PC-3 (cell line): ENCODE measurements around the gene PROKR1. TPM values are rescaled to one million over a fixed set of nuclear protein-coding genes. Genes with fewer than 3 reads are reported as not detected.

Experiments used
- ATAC-seq: fragments of 200-7000 bp; cut with Tn5 transposase; 2 replicates; pipeline ENCODE4 v1.9.1; 2020; ENCODE audit warnings: mild to moderate bottlenecking, moderate library complexity
- BruUV-seq: library from RNA; stranded (reverse); fragments of 400-500 nt; replicated peaks from 2 replicates; lab custom pipeline; 2021; lab: Mats Ljungman, UMichigan
- CTCF ChIA-PET: fragments of 300-600 bp; sonication (Branson Sonifier 250); formaldehyde crosslinking; loops from one replicate; lab custom pipeline; 2022; ENCODE audit warnings: antibody characterized with exemption; lab: Charles Lee
- POLR2A ChIA-PET: fragments of 300-600 bp; sonication (Branson Sonifier 250); formaldehyde crosslinking; loops from one replicate; lab custom pipeline; 2022; ENCODE audit warnings: antibody characterized with exemption; ENCODE audit not compliant: unreplicated experiment; lab: Charles Lee
- DNase-seq: peaks from one replicate; pipeline ENCODE4 v3.0.0-alpha.2; 2015
- H2AFZ ChIP-seq: fragments of 300-600 bp; sonication (generic); 2 replicates; pipeline ENCODE4 v1.6.0; 2016; ENCODE audit warnings: antibody characterized with exemption, low read length
- H3F3A ChIP-seq: fragments of 300-600 bp; sonication (generic); one replicate; pipeline ENCODE4 v1.6.0; 2017; ENCODE audit warnings: antibody characterized with exemption, low read length, control low read depth, mild to moderate bottlenecking; ENCODE audit not compliant: unreplicated experiment
- H3K27ac ChIP-seq: fragments of 300-600 bp; sonication (generic); 2 replicates; pipeline ENCODE4 v1.5.1; 2016; ENCODE audit warnings: mild to moderate bottlenecking, low read length
- H3K27me3 ChIP-seq: fragments of 300-600 bp; sonication (generic); 2 replicates; pipeline ENCODE4 v1.6.1; 2016; ENCODE audit warnings: low read length, mixed read lengths
- H3K36me3 ChIP-seq: fragments of 300-600 bp; sonication (generic); 2 replicates; pipeline ENCODE4 v1.6.1; 2016; ENCODE audit warnings: low read depth, mixed run types, low read length, mixed read lengths
- H3K4me1 ChIP-seq: fragments of 300-600 bp; sonication (generic); 2 replicates; pipeline ENCODE4 v1.5.1; 2016; ENCODE audit warnings: low read length; ENCODE audit not compliant: insufficient read depth
- H3K4me2 ChIP-seq: fragments of 300-600 bp; sonication (generic); 2 replicates; pipeline ENCODE4 v1.6.0; 2016; ENCODE audit warnings: low read length
- H3K4me3 ChIP-seq: fragments of 300-600 bp; sonication (generic); 2 replicates; pipeline ENCODE4 v1.5.1; 2016; ENCODE audit warnings: mild to moderate bottlenecking, low read length, mixed read lengths
- H3K79me2 ChIP-seq: fragments of 300-600 bp; sonication (generic); 2 replicates; pipeline ENCODE4 v1.6.1; 2017; ENCODE audit warnings: low read length, mixed read lengths
- H3K9ac ChIP-seq: fragments of 300-600 bp; sonication (generic); 2 replicates; pipeline ENCODE4 v1.6.0; 2016; ENCODE audit warnings: mild to moderate bottlenecking, low read length
- H3K9me2 ChIP-seq: fragments of 300-600 bp; sonication (generic); replicated peaks from 2 replicates; pipeline ENCODE4 v1.6.1; 2016; ENCODE audit warnings: mixed run types, low read length, mixed read lengths
- H3K9me3 ChIP-seq: fragments of 300-600 bp; sonication (generic); 2 replicates; pipeline ENCODE4 v1.6.1; 2016; ENCODE audit warnings: low read length, mixed read lengths
- H4K20me1 ChIP-seq: fragments of 300-600 bp; sonication (generic); 2 replicates; pipeline ENCODE4 v1.6.1; 2016; ENCODE audit warnings: low read length, mixed read lengths
- EZH2 ChIP-seq: fragments of 300-600 bp; sonication (generic); IDR thresholded peaks from one replicate; pipeline ENCODE4 v1.6.1; 2017; ENCODE audit warnings: antibody characterized with exemption, mild to moderate bottlenecking, low read length; ENCODE audit not compliant: unreplicated experiment
- EZH2phosphoT487 ChIP-seq: fragments of 300-600 bp; sonication (generic); IDR thresholded peaks from 2 replicates; pipeline ENCODE4 v1.6.1; 2018; ENCODE audit warnings: mild to moderate bottlenecking, antibody characterized with exemption, low read length, borderline replicate concordance
- intact Hi-C: fragments of 100-400 bp; cut with micrococcal nuclease; formaldehyde crosslinking; loops from 2 replicates; pipeline ENCODE4 v1.9.0; 2023
- total RNA-seq: library from RNA; depleted of rRNA; stranded (reverse); fragments of >200 nt; gene quantifications from 2 replicates; pipeline ENCODE4 v1.2.3, GENCODE V29; 2014
- TF ChIP-seq, protein P1 (sequence below): fragments of 300-600 bp; sonication (generic); conservative IDR thresholded peaks from 2 replicates; pipeline ENCODE4 v1.5.1; 2017; ENCODE audit warnings: antibody characterized with exemption, low read depth, mild to moderate bottlenecking, low read length

PROKR1 gene
- total RNA-seq, 1 experiment from 2014 or later: 0.26 TPM

DNA sequence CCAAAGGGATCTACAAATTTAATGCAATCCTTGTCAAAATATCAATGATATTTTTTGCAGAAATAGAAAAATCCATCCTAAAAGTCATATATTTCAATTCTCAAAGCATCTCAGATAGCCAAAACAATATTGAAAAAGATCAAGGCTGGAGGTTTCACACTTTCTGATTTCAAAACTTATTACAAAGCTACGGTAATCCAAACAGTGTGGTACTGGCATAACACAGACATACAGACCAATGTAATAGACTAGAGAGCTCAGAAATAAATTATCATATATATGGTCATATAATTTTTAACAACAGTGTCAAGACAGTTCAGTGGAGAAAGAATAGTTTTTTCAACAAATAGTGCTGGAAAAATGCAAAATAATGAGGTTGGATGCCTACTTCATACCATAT lies 40.3 kb upstream of the PROKR1 start:
- H3K4me1 ChIP-seq: no peaks in the 10 kb centered on the region
- BruUV-seq: no TSS peak

DNA sequence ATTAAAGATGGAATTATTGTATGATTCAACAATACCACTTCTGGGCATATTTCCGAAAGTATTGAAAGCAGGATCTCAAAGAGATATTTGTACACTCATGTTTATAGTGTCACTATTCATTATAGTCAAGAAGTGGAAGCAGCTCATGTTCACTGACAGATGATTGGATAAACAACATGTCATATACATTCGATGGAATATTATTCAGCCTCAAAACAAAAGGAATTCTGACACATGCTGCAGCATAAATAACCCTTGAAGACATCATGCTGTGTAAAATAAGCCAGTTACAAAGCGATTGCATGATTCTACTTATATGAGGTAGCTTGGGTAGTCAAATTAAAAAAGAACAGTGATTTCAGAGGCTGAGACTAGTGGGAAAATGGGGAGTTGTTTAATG lies 39.3 kb upstream of the PROKR1 start:
- H3K9me3 ChIP-seq: no peaks in the 10 kb centered on the region; the same call in 1 of the 2 replicates
- no peaks in the 10 kb centered on the region for H4K20me1 ChIP-seq
- H3K4me1 ChIP-seq: no peaks in the 10 kb centered on the region
- H3K27me3 ChIP-seq: no peaks in the 10 kb centered on the region
- ChIA-PET CTCF (no interaction called here), POLR2A (no interaction called here)
- TF ChIP-seq, protein P1, sequence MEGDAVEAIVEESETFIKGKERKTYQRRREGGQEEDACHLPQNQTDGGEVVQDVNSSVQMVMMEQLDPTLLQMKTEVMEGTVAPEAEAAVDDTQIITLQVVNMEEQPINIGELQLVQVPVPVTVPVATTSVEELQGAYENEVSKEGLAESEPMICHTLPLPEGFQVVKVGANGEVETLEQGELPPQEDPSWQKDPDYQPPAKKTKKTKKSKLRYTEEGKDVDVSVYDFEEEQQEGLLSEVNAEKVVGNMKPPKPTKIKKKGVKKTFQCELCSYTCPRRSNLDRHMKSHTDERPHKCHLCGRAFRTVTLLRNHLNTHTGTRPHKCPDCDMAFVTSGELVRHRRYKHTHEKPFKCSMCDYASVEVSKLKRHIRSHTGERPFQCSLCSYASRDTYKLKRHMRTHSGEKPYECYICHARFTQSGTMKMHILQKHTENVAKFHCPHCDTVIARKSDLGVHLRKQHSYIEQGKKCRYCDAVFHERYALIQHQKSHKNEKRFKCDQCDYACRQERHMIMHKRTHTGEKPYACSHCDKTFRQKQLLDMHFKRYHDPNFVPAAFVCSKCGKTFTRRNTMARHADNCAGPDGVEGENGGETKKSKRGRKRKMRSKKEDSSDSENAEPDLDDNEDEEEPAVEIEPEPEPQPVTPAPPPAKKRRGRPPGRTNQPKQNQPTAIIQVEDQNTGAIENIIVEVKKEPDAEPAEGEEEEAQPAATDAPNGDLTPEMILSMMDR: no peak
- TF ChIP-seq EZH2phosphoT487 (no peak), EZH2 (no peak)
- BruUV-seq: no TSS peak
- H3K79me2 ChIP-seq: no peaks in the 10 kb centered on the region
- no peaks in the 10 kb centered on the region for H3K36me3 ChIP-seq
- H3F3A ChIP-seq: no peaks in the 10 kb centered on the region
- no peak overlapping the region for H2AFZ ChIP-seq
- H3K9ac ChIP-seq: no peak overlapping the region
- no peak overlapping the region for H3K4me2 ChIP-seq
- H3K4me3 ChIP-seq: no peak overlapping the region
- ATAC-seq: no peak
- no peaks in the 10 kb centered on the region for H3K9me2 ChIP-seq
- no peak for DNase-seq
- H3K27ac ChIP-seq: no peak overlapping the region
- intact Hi-C loops: no loop called here

More for the DNA sequence above, 40.3 kb upstream of the PROKR1 start:
- no peaks in the 10 kb centered on the region; the same call in 1 of the 2 replicates for H3K9me3 ChIP-seq
- ChIA-PET CTCF (no interaction called here), POLR2A (no interaction called here)
- DNase-seq (no peak), ATAC-seq (no peak)
- intact Hi-C loops: no loop called here
- H3F3A ChIP-seq: no peaks in the 10 kb centered on the region
- no peak overlapping the region for H3K9ac ChIP-seq
- H3K9me2 ChIP-seq: no peaks in the 10 kb centered on the region
- H2AFZ ChIP-seq: no peak overlapping the region
- H3K27ac ChIP-seq: no peak overlapping the region
- H3K27me3 ChIP-seq: no peaks in the 10 kb centered on the region
- H4K20me1 ChIP-seq: no peaks in the 10 kb centered on the region
- H3K79me2 ChIP-seq: no peaks in the 10 kb centered on the region
- H3K4me3 ChIP-seq: no peak overlapping the region
- H3K36me3 ChIP-seq: no peaks in the 10 kb centered on the region
- TF ChIP-seq EZH2 (no peak), EZH2phosphoT487 (no peak)
- TF ChIP-seq, protein P1: no peak
- no peak overlapping the region for H3K4me2 ChIP-seq

DNA sequence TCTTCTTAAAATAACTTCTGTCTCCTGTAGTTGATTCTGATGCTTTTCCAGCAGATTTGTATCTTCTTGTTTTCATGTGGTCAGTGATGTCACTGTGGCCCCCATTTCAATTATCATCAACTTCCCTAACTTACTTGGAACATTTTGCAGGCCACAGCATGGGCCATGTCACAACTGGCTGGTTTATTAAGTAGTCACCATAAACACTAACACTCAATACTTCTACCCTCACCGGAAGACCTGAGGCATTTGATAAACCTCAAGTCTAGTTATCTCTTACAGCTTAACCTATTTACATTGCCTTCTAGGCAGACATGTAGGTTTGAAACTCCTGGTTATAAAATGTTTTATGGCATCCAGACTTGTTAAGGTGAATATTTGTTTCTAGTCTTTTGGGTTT lies 37.4 kb upstream of the PROKR1 start:
- no peak overlapping the region for H3K9ac ChIP-seq
- DNase-seq (no peak), ATAC-seq (no peak)
- H3K4me1 ChIP-seq: no peaks in the 10 kb centered on the region
- CTCF ChIA-PET: interaction anchor here (1.4 kb wide), 1 partner anchor 11 kb away, joined by 5 read pairs; no protein-coding TSS in a partner anchor
- H3K4me2 ChIP-seq: no peak overlapping the region
- intact Hi-C loops: no loop called here
- no peak overlapping the region for H3K4me3 ChIP-seq
- TF ChIP-seq EZH2phosphoT487 (no peak), EZH2 (no peak)
- TF ChIP-seq, protein P1: no peak
- H3K36me3 ChIP-seq: no peaks in the 10 kb centered on the region
- no peaks in the 10 kb centered on the region for H3K27me3 ChIP-seq
- POLR2A ChIA-PET: no interaction called here
- no peaks in the 10 kb centered on the region for H3K79me2 ChIP-seq
- no peak overlapping the region for H2AFZ ChIP-seq
- BruUV-seq: no TSS peak
- no peaks in the 10 kb centered on the region for H4K20me1 ChIP-seq
- H3K9me3 ChIP-seq: no peaks in the 10 kb centered on the region; the same call in 1 of the 2 replicates
- H3F3A ChIP-seq: no peaks in the 10 kb centered on the region
- no peaks in the 10 kb centered on the region for H3K9me2 ChIP-seq
- no peak overlapping the region for H3K27ac ChIP-seq
